Measurements from ENCODE around the gene ORMDL2.

GRCh38 chr12:55777856-55778255 lies 40.0 kb upstream of the ORMDL2 start:
- TF ChIP-seq EZH2 (IDR thresholded peaks at IDR 0.05) (no peak), EZH2phosphoT487 (IDR thresholded peaks at IDR 0.05) (no peak)

Data from neural progenitor cell (in vitro differentiated cells).